HAP-1 (cell line): ENCODE data around the gene CEP20.
"Not testable (repeated sequence)": the region's sequence is repeated elsewhere in the genome, so short reads cannot be mapped to it uniquely, and the experiment has no call there.

ENCODE experiments used
- DNase-seq, 2 experiments: peaks; one replicate each; pipeline ENCODE4 v3.0.0-alpha.2; 2016 to 2020; ENCODE audit warnings: low spot score in 2 of 2
- H3K27me3 ChIP-seq: fragments of 250-450 bp; sonication (Bioruptor Pico); 2 replicates; pipeline ENCODE4 v1.5.1; 2020; ENCODE audit warnings: low read depth, mild to moderate bottlenecking, moderate library complexity
- H3K36me3 ChIP-seq: fragments of 250-450 bp; sonication (Bioruptor Pico); replicated peaks from 2 replicates; pipeline ENCODE4 v1.5.1; 2020; ENCODE audit warnings: mild to moderate bottlenecking
- H3K4me1 ChIP-seq: fragments of 250-450 bp; sonication (Bioruptor Pico); 2 replicates; pipeline ENCODE4 v1.5.1; 2020; ENCODE audit warnings: mild to moderate bottlenecking
- H3K4me3 ChIP-seq: fragments of 250-450 bp; sonication (Bioruptor Pico); 2 replicates; pipeline ENCODE4 v1.5.1; 2020; ENCODE audit warnings: mild to moderate bottlenecking, moderate library complexity
- H3K9me3 ChIP-seq: fragments of 250-450 bp; sonication (Bioruptor Pico); 2 replicates; pipeline ENCODE4 v1.5.1; 2020; ENCODE audit warnings: mild to moderate bottlenecking, moderate library complexity
- in situ Hi-C: fragments of 300-500 bp; cut with MboI; formaldehyde crosslinking; loops from 3 replicates; pipeline ENCODE4 v1.14.3; 2020; ENCODE audit warnings: low sequenced_read_pairs, inconsistent platforms, mixed read lengths

CEP20 gene

GRCh38 chr16:15847611-15848175, 40.7 kb downstream of the CEP20 start:
- Histone ChIP-seq H3K9me3 (no peaks in the 10 kb centered on the region), H3K27me3 (no peaks in the 10 kb centered on the region), H3K36me3 (no peaks in the 10 kb centered on the region), H3K4me3 (no peak overlapping the region), H3K4me1 (no peaks in the 10 kb centered on the region)
- DNase-seq: no peak
- in situ Hi-C loops: no loop called here

- DNase-seq: no peak
- Histone ChIP-seq H3K36me3 (no peaks in the 10 kb centered on the region), H3K4me1 (no peaks in the 10 kb centered on the region), H3K27me3 (no peaks in the 10 kb centered on the region), H3K9me3 (no peaks in the 10 kb centered on the region), H3K4me3 (no peak overlapping the region)
- in situ Hi-C loops: no loop called here
These were observed 41.9 kb downstream of the CEP20 start for GRCh38 chr16:15846510-15846909.

GRCh38 chr16:15843635-15844279, 44.6 kb downstream of the CEP20 start:
- DNase-seq: no peak
- in situ Hi-C loops: no loop called here
- Histone ChIP-seq H3K4me3 (no peak overlapping the region), H3K9me3 (no peaks in the 10 kb centered on the region), H3K4me1 (no peaks in the 10 kb centered on the region), H3K36me3 (no peaks in the 10 kb centered on the region), H3K27me3 (no peaks in the 10 kb centered on the region)

- in situ Hi-C loops, H3K4me3 ChIP-seq, H3K9me3 ChIP-seq, H3K36me3 ChIP-seq, DNase-seq, H3K27me3 ChIP-seq, H3K4me1 ChIP-seq: not testable (repeated sequence)
These were observed 49.2 kb downstream of the CEP20 start for GRCh38 chr16:15839204-15839603.

- Histone ChIP-seq H3K36me3 (no peaks in the 10 kb centered on the region), H3K4me3 (no peak overlapping the region), H3K9me3 (no peaks in the 10 kb centered on the region), H3K4me1 (no peaks in the 10 kb centered on the region), H3K27me3 (no peaks in the 10 kb centered on the region)
- in situ Hi-C loops: no loop called here
- no peak for DNase-seq
These were observed 50.6 kb downstream of the CEP20 start for GRCh38 chr16:15837761-15838160.

GRCh38 chr16:15836965-15837611, 51.3 kb downstream of the CEP20 start:
- Histone ChIP-seq H3K27me3 (no peaks in the 10 kb centered on the region), H3K36me3 (no peaks in the 10 kb centered on the region), H3K4me3 (no peak overlapping the region), H3K9me3 (no peaks in the 10 kb centered on the region), H3K4me1 (no peaks in the 10 kb centered on the region)
- in situ Hi-C loops: no loop called here
- DNase-seq: no peak

GRCh38 chr16:15836074-15836473, 52.3 kb downstream of the CEP20 start:
- Histone ChIP-seq H3K4me3 (no peak overlapping the region), H3K9me3 (no peaks in the 10 kb centered on the region), H3K27me3 (no peaks in the 10 kb centered on the region), H3K36me3 (no peaks in the 10 kb centered on the region), H3K4me1 (no peaks in the 10 kb centered on the region)
- in situ Hi-C loops: no loop called here
- no peak for DNase-seq

GRCh38 chr16:15835136-15835878, 53.1 kb downstream of the CEP20 start:
- Histone ChIP-seq H3K4me3 (no peak overlapping the region), H3K9me3 (no peaks in the 10 kb centered on the region), H3K27me3 (no peaks in the 10 kb centered on the region), H3K36me3 (no peaks in the 10 kb centered on the region), H3K4me1 (no peaks in the 10 kb centered on the region)
- in situ Hi-C loops: no loop called here
- DNase-seq: no peak

- no peak for DNase-seq
- no peaks in the 10 kb centered on the region for H3K27me3 ChIP-seq
- in situ Hi-C loops: no loop called here
These were observed 53.9 kb downstream of the CEP20 start for GRCh38 chr16:15834502-15834901.

GRCh38 chr16:15833541-15833940, 54.9 kb downstream of the CEP20 start:
- H3K9me3 ChIP-seq: no peaks in the 10 kb centered on the region
- H3K4me1 ChIP-seq: no peaks in the 10 kb centered on the region
- no peak overlapping the region for H3K4me3 ChIP-seq
- DNase-seq: no peak
- no peaks in the 10 kb centered on the region for H3K27me3 ChIP-seq
- no peaks in the 10 kb centered on the region for H3K36me3 ChIP-seq
- in situ Hi-C loops: no loop called here

More at GRCh38 chr16:15834502-15834901, 53.9 kb downstream of the CEP20 start:
- no peaks in the 10 kb centered on the region for H3K4me1 ChIP-seq
- H3K4me3 ChIP-seq: no peak overlapping the region
- no peaks in the 10 kb centered on the region for H3K9me3 ChIP-seq
- H3K36me3 ChIP-seq: no peaks in the 10 kb centered on the region

GRCh38 chr16:15832241-15832640, 56.2 kb downstream of the CEP20 start:
- no peak for DNase-seq
- Histone ChIP-seq H3K36me3 (no peaks in the 10 kb centered on the region), H3K4me3 (no peak overlapping the region), H3K4me1 (no peaks in the 10 kb centered on the region), H3K9me3 (no peaks in the 10 kb centered on the region), H3K27me3 (no peaks in the 10 kb centered on the region)
- in situ Hi-C loops: no loop called here

- DNase-seq: no peak
- H3K4me3 ChIP-seq: no peak overlapping the region
- H3K9me3 ChIP-seq: no peaks in the 10 kb centered on the region
- H3K4me1 ChIP-seq: no peaks in the 10 kb centered on the region
- H3K36me3 ChIP-seq: no peaks in the 10 kb centered on the region
- H3K27me3 ChIP-seq: no peaks in the 10 kb centered on the region
- in situ Hi-C loops: no loop called here
These were observed 57.5 kb downstream of the CEP20 start for GRCh38 chr16:15830832-15831451.

GRCh38 chr16:15829460-15829859, 58.9 kb downstream of the CEP20 start:
- Histone ChIP-seq H3K9me3 (no peaks in the 10 kb centered on the region), H3K4me1 (no peaks in the 10 kb centered on the region), H3K36me3 (no peaks in the 10 kb centered on the region), H3K4me3 (no peak overlapping the region), H3K27me3 (no peaks in the 10 kb centered on the region)
- no peak for DNase-seq
- in situ Hi-C loops: no loop called here
